CD14-positive monocyte (primary cell): ENCODE measurements around the gene FLAD1. TPM values are rescaled to one million over a fixed set of nuclear protein-coding genes. Genes with fewer than 3 reads are reported as not detected.

Source experiments
- DNase-seq, 3 donors: peaks; one replicate each; pipeline ENCODE4 v3.0.0-alpha.2; 2011 to 2022
- H2AFZ ChIP-seq: 2 replicates; pipeline ENCODE4 v1.6.0; 2012; ENCODE audit warnings: mild to moderate bottlenecking, low read depth, low read length, inconsistent platforms; ENCODE audit not compliant: insufficient read depth, poor library complexity, severe bottlenecking
- H3K27ac ChIP-seq, 2 donors: 1 replicate in 1 of 2; 2 replicates in 1 of 2; pipeline ENCODE4 v1.5.1; 2012 to 2013; ENCODE audit warnings: low read length in 2 of 2, control low read depth in 1 of 2, inconsistent platforms in 1 of 2, low read depth in 1 of 2, mild to moderate bottlenecking in 1 of 2
- H3K27me3 ChIP-seq, 2 donors: one replicate each; pipeline versions ENCODE4 v1.6.0 to v1.6.1; 2011 to 2013; ENCODE audit warnings: low read length in 2 of 2; ENCODE audit not compliant: control insufficient read depth in 2 of 2, insufficient read depth in 2 of 2
- H3K36me3 ChIP-seq, 2 donors: replicated peaks in 1 of 2; 1 replicate in 1 of 2; 2 replicates in 1 of 2; pipeline versions ENCODE4 v1.5.1 to v1.6.1; 2012 to 2013; ENCODE audit warnings: low read length in 2 of 2, control low read depth in 1 of 2, inconsistent platforms in 1 of 2, mild to moderate bottlenecking in 1 of 2; ENCODE audit not compliant: insufficient read depth in 2 of 2, control insufficient read depth in 1 of 2
- H3K4me1 ChIP-seq, 2 donors: 1 replicate in 1 of 2; 2 replicates in 1 of 2; pipeline versions ENCODE4 v1.5.1 to v1.6.1; 2012 to 2013; ENCODE audit warnings: low read length in 2 of 2, control low read depth in 1 of 2, inconsistent platforms in 1 of 2, mild to moderate bottlenecking in 1 of 2, moderate library complexity in 1 of 2; ENCODE audit not compliant: insufficient read depth in 2 of 2, control insufficient read depth in 1 of 2
- H3K4me2 ChIP-seq: replicated peaks from 2 replicates; pipeline ENCODE3; 2012; ENCODE audit warnings: low read length, moderate library complexity, mild to moderate bottlenecking; ENCODE audit not compliant: poor library complexity, severe bottlenecking; ENCODE audit errors: extremely low read depth
- H3K4me3 ChIP-seq, 3 experiments: fragments of 200-600 bp in 1 of 3; sonication (generic) in 1 of 3; replicated peaks in 1 of 3; 1 replicate in 2 of 3; 2 replicates in 1 of 3; pipeline ENCODE4 v1.5.1; 2011 to 2013; ENCODE audit warnings: low read length in 3 of 3, mild to moderate bottlenecking in 3 of 3, control low read depth in 2 of 3, low read depth in 2 of 3, inconsistent platforms in 1 of 3, moderate library complexity in 1 of 3
- H3K79me2 ChIP-seq: 2 replicates; pipeline ENCODE4 v1.6.0; 2012; ENCODE audit warnings: mild to moderate bottlenecking, control low read depth, inconsistent platforms, low read length, moderate library complexity; ENCODE audit not compliant: insufficient read depth
- H3K9ac ChIP-seq: 2 replicates; pipeline ENCODE4 v1.6.0; 2017; ENCODE audit warnings: low read length, mild to moderate bottlenecking; ENCODE audit not compliant: insufficient read depth, poor library complexity, severe bottlenecking
- H3K9me3 ChIP-seq, 2 donors: replicated peaks in 1 of 2; 1 replicate in 1 of 2; 2 replicates in 1 of 2; pipeline versions ENCODE4 v1.5.1 to v1.6.1; 2012 to 2013; ENCODE audit warnings: low read length in 2 of 2, control low read depth in 1 of 2; ENCODE audit not compliant: control insufficient read depth in 1 of 2, insufficient read depth in 1 of 2
- H4K20me1 ChIP-seq: 2 replicates; pipeline ENCODE4 v1.6.0; 2012; ENCODE audit warnings: mild to moderate bottlenecking, low read length, control low read depth, moderate library complexity; ENCODE audit not compliant: insufficient read depth
- H3K27ac Mint-ChIP-seq, 7 donors: one replicate each; pipeline ENCODE4 v1.8.0; 2020; ENCODE audit warnings: mild to moderate bottlenecking in 7 of 7, mixed read lengths in 7 of 7, moderate library complexity in 6 of 7, inconsistent platforms in 2 of 7
- H3K27me3 Mint-ChIP-seq, 3 donors: one replicate each; pipeline ENCODE4 v1.8.0; 2021 to 2022; ENCODE audit warnings: low read depth in 3 of 3, mild to moderate bottlenecking in 3 of 3, mixed read lengths in 3 of 3, moderate library complexity in 3 of 3, inconsistent platforms in 1 of 3
- H3K36me3 Mint-ChIP-seq, 2 donors: one replicate each; pipeline ENCODE4 v1.8.0; 2020; ENCODE audit warnings: mixed read lengths in 2 of 2, inconsistent platforms in 1 of 2, mild to moderate bottlenecking in 1 of 2
- H3K4me1 Mint-ChIP-seq: one replicate; pipeline ENCODE4 v1.8.0; 2020; ENCODE audit warnings: mild to moderate bottlenecking, mixed read lengths
- H3K4me3 Mint-ChIP-seq, 2 donors: one replicate each; pipeline ENCODE4 v1.8.0; 2020; ENCODE audit warnings: mild to moderate bottlenecking in 2 of 2, mixed read lengths in 2 of 2, moderate library complexity in 1 of 2
- H3K9me3 Mint-ChIP-seq, 7 donors: one replicate each; pipeline ENCODE4 v1.8.0; 2020 to 2022; ENCODE audit warnings: mixed read lengths in 7 of 7, mild to moderate bottlenecking in 6 of 7, moderate library complexity in 6 of 7, inconsistent platforms in 2 of 7
- WGBS: methylation state at CpG from one replicate; pipeline ENCODE4 v1.1.5; 2013; ENCODE audit warnings: missing lambda C conversion rate; ENCODE audit not compliant: insufficient coverage; 5-methylcytosine and 5-hydroxymethylcytosine counted together
- intact Hi-C, 2 donors: fragments of 100-400 bp; cut with micrococcal nuclease; formaldehyde crosslinking; loops; one replicate each; pipeline versions ENCODE4 v1.15.0 to v1.15.1; 2023
- polyA plus RNA-seq, 3 donors: library from polyadenylated mRNA; depleted of rRNA in 1 of 3; unstranded in 2 of 3; stranded (reverse) in 1 of 3; fragments of 300-500 nt in 2 of 3; fragments of >200 nt in 1 of 3; fragmentation: Illumina TruSeq in 2 of 3; gene quantifications; 1 replicate in 2 of 3; 2 replicates in 1 of 3; pipeline ENCODE4 v1.2.3, GENCODE V29; 2012 to 2021
- TF ChIP-seq, protein P1 (sequence below): fragments of 200-600 bp; IDR thresholded peaks from one replicate; pipeline ENCODE4 v1.8.0; 2022; ENCODE audit warnings: antibody characterized with exemption, mild to moderate bottlenecking

The FLAD1 gene
- polyA plus RNA-seq, 3 donors = 31.5 to 41.6 (median 35.1) TPM

DNA sequence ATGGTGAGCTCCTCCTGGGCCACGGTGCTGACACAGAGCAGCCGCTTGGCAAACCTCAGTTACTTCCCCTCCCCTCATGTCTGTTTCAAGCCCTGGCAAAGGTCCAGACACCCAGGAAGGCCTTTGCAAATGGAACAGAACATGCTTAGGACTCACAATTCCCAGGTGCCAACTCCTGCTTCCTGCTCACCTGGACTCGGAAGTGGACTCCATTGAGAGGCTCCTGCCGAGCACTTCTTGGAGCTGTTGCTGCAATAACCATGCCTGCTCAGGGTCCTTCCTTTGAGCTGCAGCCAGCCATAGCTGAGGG, 39.7 kb downstream of the FLAD1 start:
- intact Hi-C loops = no loop called here
- H3K36me3 ChIP-seq = peaks cover 11 to 13% of the 10 kb centered on the region in 2 donors
- peak overlapping the region in 2 of 7 donors; percentile 70 to 78 for H3K27ac Mint-ChIP-seq
- H3K9ac ChIP-seq = no peak overlapping the region
- H3K27me3 Mint-ChIP-seq = peaks cover 0 to 9% (median 5%) of the 10 kb centered on the region in 3 donors
- peaks cover 42% of the 10 kb centered on the region for H3K4me1 Mint-ChIP-seq
- peaks cover 0 to 2% (median 0%) of the 10 kb centered on the region in 7 donors for H3K9me3 Mint-ChIP-seq
- peak overlapping the region in 1 of 2 donors; percentile 20 for H3K27ac ChIP-seq
- H3K4me1 ChIP-seq = peaks cover 11 to 19% of the 10 kb centered on the region in 2 donors
- no peak overlapping the region for H3K4me3 Mint-ChIP-seq
- TF ChIP-seq, protein P1, sequence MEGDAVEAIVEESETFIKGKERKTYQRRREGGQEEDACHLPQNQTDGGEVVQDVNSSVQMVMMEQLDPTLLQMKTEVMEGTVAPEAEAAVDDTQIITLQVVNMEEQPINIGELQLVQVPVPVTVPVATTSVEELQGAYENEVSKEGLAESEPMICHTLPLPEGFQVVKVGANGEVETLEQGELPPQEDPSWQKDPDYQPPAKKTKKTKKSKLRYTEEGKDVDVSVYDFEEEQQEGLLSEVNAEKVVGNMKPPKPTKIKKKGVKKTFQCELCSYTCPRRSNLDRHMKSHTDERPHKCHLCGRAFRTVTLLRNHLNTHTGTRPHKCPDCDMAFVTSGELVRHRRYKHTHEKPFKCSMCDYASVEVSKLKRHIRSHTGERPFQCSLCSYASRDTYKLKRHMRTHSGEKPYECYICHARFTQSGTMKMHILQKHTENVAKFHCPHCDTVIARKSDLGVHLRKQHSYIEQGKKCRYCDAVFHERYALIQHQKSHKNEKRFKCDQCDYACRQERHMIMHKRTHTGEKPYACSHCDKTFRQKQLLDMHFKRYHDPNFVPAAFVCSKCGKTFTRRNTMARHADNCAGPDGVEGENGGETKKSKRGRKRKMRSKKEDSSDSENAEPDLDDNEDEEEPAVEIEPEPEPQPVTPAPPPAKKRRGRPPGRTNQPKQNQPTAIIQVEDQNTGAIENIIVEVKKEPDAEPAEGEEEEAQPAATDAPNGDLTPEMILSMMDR = no peak
- DNase-seq = no peak
- 44% methylated on average over 4 of the region's 4 CpGs for WGBS
- H3K79me2 ChIP-seq = peaks cover 2% of the 10 kb centered on the region
- peaks cover 13 to 20% of the 10 kb centered on the region in 2 donors for H3K36me3 Mint-ChIP-seq
- H3K4me2 ChIP-seq = no peak overlapping the region
- no peak overlapping the region for H3K4me3 ChIP-seq
- H4K20me1 ChIP-seq = peaks cover 40% of the 10 kb centered on the region
- no peaks in the 10 kb centered on the region for H3K27me3 ChIP-seq
- no peaks in the 10 kb centered on the region for H3K9me3 ChIP-seq
- H2AFZ ChIP-seq = no peak overlapping the region

DNA sequence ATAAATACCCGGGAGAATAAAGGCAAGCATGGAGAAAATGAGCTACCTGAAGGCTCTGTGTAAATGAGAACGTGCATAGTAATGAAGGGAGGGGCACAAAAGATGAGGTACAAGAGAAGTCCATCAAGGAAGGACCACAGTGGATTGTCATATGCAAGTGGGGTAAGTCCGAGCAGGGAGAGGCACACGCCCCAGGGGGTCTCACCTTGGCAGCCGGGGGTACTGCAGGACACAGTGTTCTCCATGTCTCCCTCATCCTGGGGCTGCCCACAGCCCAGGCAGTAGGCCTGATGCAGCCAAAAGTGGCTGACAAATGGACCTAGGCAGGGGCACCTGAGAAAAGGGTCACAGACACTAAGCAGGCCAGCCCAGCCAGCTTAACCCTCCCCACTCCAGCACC, 40.5 kb downstream of the FLAD1 start:
- no peak overlapping the region for H3K4me2 ChIP-seq
- peaks cover 0 to 2% (median 0%) of the 10 kb centered on the region in 7 donors for H3K9me3 Mint-ChIP-seq
- H3K9ac ChIP-seq = no peak overlapping the region
- no peak overlapping the region for H3K4me3 ChIP-seq
- no peaks in the 10 kb centered on the region for H3K9me3 ChIP-seq
- H3K4me1 ChIP-seq = peaks cover 13 to 19% of the 10 kb centered on the region in 2 donors
- peaks cover 0 to 9% (median 5%) of the 10 kb centered on the region in 3 donors for H3K27me3 Mint-ChIP-seq
- no peaks in the 10 kb centered on the region for H3K79me2 ChIP-seq
- H2AFZ ChIP-seq = no peak overlapping the region
- TF ChIP-seq, protein P1 = no peak
- H3K36me3 Mint-ChIP-seq = peaks cover 12 to 15% of the 10 kb centered on the region in 2 donors
- no peak overlapping the region for H3K27ac Mint-ChIP-seq
- H4K20me1 ChIP-seq = peaks cover 33% of the 10 kb centered on the region
- intact Hi-C loops = no loop called here
- no peak for DNase-seq
- peaks cover 44% of the 10 kb centered on the region for H3K4me1 Mint-ChIP-seq
- H3K4me3 Mint-ChIP-seq = no peak overlapping the region
- WGBS = 93% methylated on average over 4 of the region's 5 CpGs
- H3K27me3 ChIP-seq = no peaks in the 10 kb centered on the region
- peaks cover 9% of the 10 kb centered on the region in 2 donors for H3K36me3 ChIP-seq
- no peak overlapping the region for H3K27ac ChIP-seq
